Liver (tissue), 9 donors: ENCODE data around the gene SEPTIN1. TPM values are rescaled to one million over a fixed set of nuclear protein-coding genes. Genes with fewer than 3 reads are reported as not detected.

Source experiments
- DNase-seq: peaks from one replicate; pipeline ENCODE4 v3.0.0-alpha.2; 2017; ENCODE audit warnings: low spot score
- H3K27ac ChIP-seq, 2 donors: one replicate each; pipeline ENCODE4 v1.7.0; 2013; ENCODE audit warnings: inconsistent platforms in 2 of 2, low read length in 2 of 2, control low read depth in 1 of 2, low read depth in 1 of 2, mild to moderate bottlenecking in 1 of 2
- H3K27me3 ChIP-seq, 4 donors: one replicate each; pipeline versions ENCODE4 v1.6.1 to v1.7.0; 2013; ENCODE audit warnings: low read length in 3 of 4, inconsistent platforms in 1 of 4, mild to moderate bottlenecking in 1 of 4, moderate library complexity in 1 of 4; ENCODE audit not compliant: control insufficient read depth in 4 of 4, insufficient read depth in 4 of 4
- H3K36me3 ChIP-seq, 4 donors: one replicate each; pipeline versions ENCODE4 v1.6.1 to v1.7.0; 2013; ENCODE audit warnings: low read length in 3 of 4, mild to moderate bottlenecking in 3 of 4, low read depth in 1 of 4, moderate library complexity in 1 of 4; ENCODE audit not compliant: control insufficient read depth in 4 of 4, insufficient read depth in 3 of 4
- H3K4me1 ChIP-seq, 4 donors: one replicate each; pipeline versions ENCODE4 v1.6.1 to v1.7.0; 2013; ENCODE audit warnings: low read length in 3 of 4, mild to moderate bottlenecking in 3 of 4, moderate library complexity in 1 of 4; ENCODE audit not compliant: control insufficient read depth in 4 of 4, insufficient read depth in 4 of 4
- H3K4me3 ChIP-seq, 3 donors: one replicate each; pipeline versions ENCODE4 v1.6.1 to v1.7.0; 2013; ENCODE audit warnings: low read length in 3 of 3, control low read depth in 1 of 3, low read depth in 1 of 3, mild to moderate bottlenecking in 1 of 3
- H3K9ac ChIP-seq, 2 donors: one replicate each; pipeline ENCODE4 v1.7.0; 2013; ENCODE audit warnings: low read length in 2 of 2, mild to moderate bottlenecking in 2 of 2, moderate library complexity in 2 of 2, control low read depth in 1 of 2, low read depth in 1 of 2
- H3K9me3 ChIP-seq, 4 donors: one replicate each; pipeline versions ENCODE4 v1.6.1 to v1.7.0; 2013; ENCODE audit warnings: low read length in 3 of 4; ENCODE audit not compliant: control insufficient read depth in 4 of 4
- ATF3 ChIP-seq: IDR thresholded peaks from 2 replicates; pipeline ENCODE4 v1.6.1; 2016; ENCODE audit warnings: antibody characterized with exemption
- CTCF ChIP-seq: fragments of 150-350 bp; IDR thresholded peaks from 2 replicates; pipeline ENCODE4 v1.5.1; 2017; ENCODE audit warnings: improper control_type of control experiment, low read depth, low read length; ENCODE audit not compliant: missing input control
- EGR1 ChIP-seq, 2 donors: IDR thresholded peaks; 2 replicates each; pipeline ENCODE4 v1.6.1; 2016 to 2018; ENCODE audit warnings: antibody characterized with exemption in 2 of 2, low read depth in 2 of 2
- FOXA1 ChIP-seq: IDR thresholded peaks from 2 replicates; pipeline ENCODE4 v1.6.1; 2016; ENCODE audit warnings: antibody characterized with exemption
- FOXA2 ChIP-seq: IDR thresholded peaks from 2 replicates; pipeline ENCODE4 v1.6.1; 2016; ENCODE audit warnings: antibody characterized with exemption
- GABPA ChIP-seq, 2 donors: IDR thresholded peaks in 1 of 2; conservative IDR thresholded peaks in 1 of 2; 2 replicates each; pipeline ENCODE4 v1.6.1; 2016; ENCODE audit warnings: antibody characterized with exemption in 2 of 2, mild to moderate bottlenecking in 1 of 2, moderate library complexity in 1 of 2
- HNF4A ChIP-seq, 2 donors: conservative IDR thresholded peaks; 2 replicates each; pipeline ENCODE4 v1.6.1; 2016; ENCODE audit warnings: antibody characterized with exemption in 2 of 2, mild to moderate bottlenecking in 2 of 2
- HNF4G ChIP-seq: IDR thresholded peaks from 2 replicates; pipeline ENCODE4 v1.6.1; 2016; ENCODE audit warnings: antibody characterized with exemption
- JUND ChIP-seq, 2 donors: IDR thresholded peaks; 2 replicates each; pipeline ENCODE4 v1.6.1; 2016; ENCODE audit warnings: antibody characterized with exemption in 2 of 2
- MAX ChIP-seq: IDR thresholded peaks from 2 replicates; pipeline ENCODE4 v1.6.1; 2016; ENCODE audit warnings: antibody characterized with exemption
- NR2F2 ChIP-seq: IDR thresholded peaks from 2 replicates; pipeline ENCODE4 v1.6.1; 2016; ENCODE audit warnings: antibody characterized with exemption
- RAD21 ChIP-seq, 2 donors: IDR thresholded peaks; 2 replicates each; pipeline ENCODE4 v1.6.1; 2016; ENCODE audit warnings: antibody characterized with exemption in 2 of 2, mild to moderate bottlenecking in 2 of 2
- REST ChIP-seq: IDR thresholded peaks from 2 replicates; pipeline ENCODE4 v1.6.1; 2016; ENCODE audit warnings: antibody characterized with exemption, mild to moderate bottlenecking
- RXRA ChIP-seq, 2 donors: IDR thresholded peaks; 2 replicates each; pipeline ENCODE4 v1.6.1; 2017 to 2018; ENCODE audit warnings: antibody characterized with exemption in 2 of 2, mild to moderate bottlenecking in 1 of 2
- SP1 ChIP-seq: IDR thresholded peaks from 2 replicates; pipeline ENCODE4 v1.6.1; 2018; ENCODE audit warnings: antibody characterized with exemption, mild to moderate bottlenecking
- TAF1 ChIP-seq: conservative IDR thresholded peaks from 2 replicates; pipeline ENCODE4 v1.6.1; 2016; ENCODE audit warnings: antibody characterized with exemption, mild to moderate bottlenecking
- YY1 ChIP-seq: IDR thresholded peaks from 2 replicates; pipeline ENCODE4 v1.6.1; 2016; ENCODE audit warnings: antibody characterized with exemption, mild to moderate bottlenecking
- ZBTB33 ChIP-seq: IDR thresholded peaks from 2 replicates; pipeline ENCODE4 v1.6.1; 2016; ENCODE audit warnings: antibody characterized with exemption
- WGBS: extraction: QIAGEN DNeasy Blood & Tissue Kit; methylation state at CpG from one replicate; pipeline ENCODE4 v1.1.7; 2013; 5-methylcytosine and 5-hydroxymethylcytosine counted together
- polyA plus RNA-seq, 2 donors: library from polyadenylated mRNA; stranded (reverse) in 1 of 2; unstranded in 1 of 2; fragments of 200-250 nt in 1 of 2; fragments of >200 nt in 1 of 2; fragmentation: Nextera tagmentation in 1 of 2; extraction: Ambion mirVana in 1 of 2; gene quantifications; one replicate each; pipeline versions ENCODE4 v1.2.1 to v1.2.3, GENCODE V29; 2013 to 2015
- total RNA-seq, 2 donors: library from RNA; depleted of rRNA; stranded (reverse); fragments of >200 nt; gene quantifications; one replicate each; pipeline ENCODE4 v1.2.3, GENCODE V29; 2014
- donor health status: healthy.
- donor health status: healthy.
- donor health status: healthy.
- donor health status: healthy.
- donor health status: healthy.

The SEPTIN1 gene
- total and polyA plus RNA-seq, 4 donors = 0.42 to 2.8 (median 1.2) TPM

- TF ChIP-seq FOXA1 (no peak), YY1 (no peak), SP1 (no peak), TAF1 (no peak), GABPA (IDR thresholded peaks at IDR 0.05 in 1 of 2, conservative IDR thresholded peaks at IDR 0.05 in 1 of 2) (no peak), FOXA2 (no peak), RXRA (IDR thresholded peaks at IDR 0.05) (no peak), JUND (IDR thresholded peaks at IDR 0.05) (no peak), EGR1 (IDR thresholded peaks at IDR 0.05; ENCODE audit: low read depth in 2 of 2) (no peak), HNF4A (conservative IDR thresholded peaks at IDR 0.05) (no peak), NR2F2 (no peak), MAX (no peak), HNF4G (no peak), CTCF (no peak), ATF3 (no peak), REST (no peak), RAD21 (IDR thresholded peaks at IDR 0.05) (no peak), ZBTB33 (no peak)
- Histone ChIP-seq H3K27me3 (no peaks in the 10 kb centered on the region), H3K9me3 (no peaks in the 10 kb centered on the region), H3K9ac (no peak overlapping the region), H3K4me1 (peaks cover 5 to 23% (median 11%) of the 10 kb centered on the region in 4 donors), H3K4me3 (no peak overlapping the region), H3K36me3 (peaks cover 0 to 2% (median under 1%) of the 10 kb centered on the region in 4 donors), H3K27ac (no peak overlapping the region)
- 91% methylated on average over 5 of the region's 5 CpGs for WGBS
- DNase-seq = no peak
Observed at GRCh38 chr16:30414159-30414558, 31.8 kb upstream of the SEPTIN1 start.
